ENCODE measurements around the gene HOXA2. TPM values are rescaled to one million over a fixed set of nuclear protein-coding genes. Genes with fewer than 3 reads are reported as not detected.

The HOXA2 gene
- polyA plus RNA-seq, 1 donor (not counting 4 experiments of a cell fraction or from before 2014, with no cell fraction given) = 0.71 TPM

DNA sequence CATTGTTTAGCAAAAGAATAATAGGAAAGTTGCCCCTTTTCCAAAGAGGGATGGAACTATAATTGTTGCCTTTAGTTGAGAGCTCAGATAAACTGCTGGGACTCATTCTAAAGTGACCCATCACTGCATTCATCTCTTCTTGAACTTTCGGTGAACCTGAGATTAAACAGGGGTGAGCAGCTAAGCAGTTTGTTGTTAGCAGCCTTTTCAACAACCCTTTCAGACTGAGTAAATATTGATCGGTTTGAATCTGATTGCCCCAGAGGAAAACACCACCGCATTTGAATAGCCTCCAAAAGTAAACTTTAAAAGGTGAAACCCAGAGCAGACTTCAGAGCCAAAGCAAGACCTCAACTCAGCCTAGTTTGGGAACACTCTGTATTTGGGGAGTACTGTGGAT is 11.4 kb downstream of the HOXA2 start:
- Histone ChIP-seq H3K9me1 (ENCODE audit: control insufficient read depth, extremely low read depth, insufficient read depth, low read length) (no peaks in the 10 kb centered on the region), H3K27ac (ENCODE audit: control insufficient read depth, insufficient read depth, low read length) (no peak overlapping the region), H3K4me1 (ENCODE audit: control insufficient read depth, extremely low read depth, insufficient read depth, low read length) (peaks cover 9% of the 10 kb centered on the region), H4K20me1 (ENCODE audit: control insufficient read depth, extremely low read depth, insufficient read depth, low read length) (no peaks in the 10 kb centered on the region), H2AFZ (ENCODE audit: control insufficient read depth, low read length) (no peak overlapping the region), H3K9ac (ENCODE audit: control insufficient read depth, extremely low read depth, insufficient read depth, low read length) (no peak overlapping the region), H3K79me2 (ENCODE audit: control insufficient read depth, insufficient read depth, low read length) (peaks cover 22% of the 10 kb centered on the region), H3K4me3 (ENCODE audit: control insufficient read depth in 2 of 3, extremely low read depth in 1 of 3, insufficient read depth in 2 of 3, low read depth in 1 of 3, low read length in 3 of 3) (no peak overlapping the region), H3K27me3 (ENCODE audit: control insufficient read depth, extremely low read depth, insufficient read depth, low read length) (no peaks in the 10 kb centered on the region), H3K36me3 (ENCODE audit: control insufficient read depth in 2 of 2, extremely low read depth in 1 of 2, insufficient read depth in 2 of 2, low read length in 2 of 2) (peaks cover 0 to 3% of the 10 kb centered on the region in 2 experiments), H3K9me3 (ENCODE audit: control insufficient read depth, low read depth, low read length) (no peaks in the 10 kb centered on the region), H3K4me2 (ENCODE audit: control insufficient read depth, extremely low read depth, insufficient read depth, low read depth, low read length) (no peak overlapping the region)
- dilution Hi-C loops (cut with MboI; ENCODE audit: extremely low pct_ligation_motif_present, low sequenced_read_pairs) = loop anchor here (25.0 kb wide), 1 partner anchor 229 kb away; the partner anchor contains the start of gene SKAP2
- FAIRE-seq (no peak), DNase-seq (ENCODE audit: low read depth, low spot score) (no peak)
- TF ChIP-seq EZH2 (IDR thresholded peaks at IDR 0.05; ENCODE audit: low read length) = no peak
- TF ChIP-seq, protein P1, sequence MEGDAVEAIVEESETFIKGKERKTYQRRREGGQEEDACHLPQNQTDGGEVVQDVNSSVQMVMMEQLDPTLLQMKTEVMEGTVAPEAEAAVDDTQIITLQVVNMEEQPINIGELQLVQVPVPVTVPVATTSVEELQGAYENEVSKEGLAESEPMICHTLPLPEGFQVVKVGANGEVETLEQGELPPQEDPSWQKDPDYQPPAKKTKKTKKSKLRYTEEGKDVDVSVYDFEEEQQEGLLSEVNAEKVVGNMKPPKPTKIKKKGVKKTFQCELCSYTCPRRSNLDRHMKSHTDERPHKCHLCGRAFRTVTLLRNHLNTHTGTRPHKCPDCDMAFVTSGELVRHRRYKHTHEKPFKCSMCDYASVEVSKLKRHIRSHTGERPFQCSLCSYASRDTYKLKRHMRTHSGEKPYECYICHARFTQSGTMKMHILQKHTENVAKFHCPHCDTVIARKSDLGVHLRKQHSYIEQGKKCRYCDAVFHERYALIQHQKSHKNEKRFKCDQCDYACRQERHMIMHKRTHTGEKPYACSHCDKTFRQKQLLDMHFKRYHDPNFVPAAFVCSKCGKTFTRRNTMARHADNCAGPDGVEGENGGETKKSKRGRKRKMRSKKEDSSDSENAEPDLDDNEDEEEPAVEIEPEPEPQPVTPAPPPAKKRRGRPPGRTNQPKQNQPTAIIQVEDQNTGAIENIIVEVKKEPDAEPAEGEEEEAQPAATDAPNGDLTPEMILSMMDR (optimal IDR thresholded peaks at IDR 0.05 in 1 of 3, IDR thresholded peaks at IDR 0.05 in 1 of 3, conservative IDR thresholded peaks at IDR 0.05 in 1 of 3; ENCODE audit: extremely low read depth in 1 of 3, insufficient read depth in 2 of 3, low read length in 3 of 3) = no peak

DNA sequence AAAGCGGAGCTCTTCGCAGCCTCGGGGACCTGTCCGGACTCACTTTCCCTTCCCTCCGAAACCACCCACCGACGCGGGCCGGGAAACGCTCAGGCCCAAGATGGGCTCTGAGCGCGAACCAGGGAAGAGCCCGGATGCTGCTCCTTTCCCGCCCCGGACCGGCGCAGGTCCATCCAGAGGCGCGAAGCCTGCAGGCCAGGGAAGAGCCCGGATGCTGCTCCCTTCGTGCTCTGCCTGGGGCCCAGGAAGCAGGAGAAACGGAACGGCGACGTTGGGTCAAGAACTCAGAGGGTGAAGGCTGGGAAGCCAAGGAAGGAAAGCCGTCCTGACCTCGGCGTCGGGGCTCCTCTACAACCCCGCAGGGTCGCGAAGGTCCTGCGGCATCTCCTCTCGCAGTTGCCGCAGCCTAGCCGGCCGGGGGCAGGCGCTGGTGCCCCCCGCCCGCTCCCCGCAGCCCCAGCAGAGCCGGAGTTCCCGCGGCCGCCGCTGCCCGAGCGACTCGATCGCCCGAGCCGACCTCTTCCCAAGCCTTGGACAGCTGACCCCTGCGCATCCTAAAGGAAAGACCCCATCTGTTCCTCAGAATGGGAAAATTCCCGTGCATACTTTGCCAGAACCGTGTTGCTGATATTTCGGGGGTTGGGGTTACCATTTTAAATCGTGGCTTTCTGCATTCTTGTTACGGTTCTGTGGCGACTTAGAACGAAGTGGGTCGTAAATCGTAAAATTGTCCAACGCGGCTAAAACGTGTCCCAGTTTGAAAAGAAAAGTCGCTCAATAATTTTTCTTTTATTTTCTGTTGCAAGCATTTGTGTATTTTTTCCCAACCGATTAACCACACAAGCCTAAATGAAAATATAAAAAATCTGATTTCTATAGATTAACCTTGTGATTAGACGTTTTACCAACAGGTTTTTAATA is 14.2 kb downstream of the HOXA2 start:
- Histone ChIP-seq H3K27ac (ENCODE audit: control insufficient read depth, insufficient read depth, low read length) (no peak overlapping the region), H3K4me3 (ENCODE audit: control insufficient read depth in 2 of 3, extremely low read depth in 1 of 3, insufficient read depth in 2 of 3, low read depth in 1 of 3, low read length in 3 of 3) (no peak overlapping the region)

More for the DNA sequence above, 14.2 kb downstream of the HOXA2 start:
- dilution Hi-C loops (cut with MboI; ENCODE audit: extremely low pct_ligation_motif_present, low sequenced_read_pairs) = loop anchor here (25.0 kb wide), 1 partner anchor 226 kb away; the partner anchor contains the start of gene SKAP2
- Histone ChIP-seq H3K4me1 (ENCODE audit: control insufficient read depth, extremely low read depth, insufficient read depth, low read length) (peaks cover under 1% of the 10 kb centered on the region), H3K9me3 (ENCODE audit: control insufficient read depth, low read depth, low read length) (no peaks in the 10 kb centered on the region), H4K20me1 (ENCODE audit: control insufficient read depth, extremely low read depth, insufficient read depth, low read length) (no peaks in the 10 kb centered on the region), H2AFZ (ENCODE audit: control insufficient read depth, low read length) (peak overlapping the region; percentile 67), H3K9ac (ENCODE audit: control insufficient read depth, extremely low read depth, insufficient read depth, low read length) (no peak overlapping the region), H3K27me3 (ENCODE audit: control insufficient read depth, extremely low read depth, insufficient read depth, low read length) (no peaks in the 10 kb centered on the region), H3K4me2 (ENCODE audit: control insufficient read depth, extremely low read depth, insufficient read depth, low read depth, low read length) (peak overlapping the region; percentile 35), H3K36me3 (ENCODE audit: control insufficient read depth in 2 of 2, extremely low read depth in 1 of 2, insufficient read depth in 2 of 2, low read length in 2 of 2) (peaks cover 0 to 1% of the 10 kb centered on the region in 2 experiments), H3K9me1 (ENCODE audit: control insufficient read depth, extremely low read depth, insufficient read depth, low read length) (no peaks in the 10 kb centered on the region), H3K79me2 (ENCODE audit: control insufficient read depth, insufficient read depth, low read length) (no peaks in the 10 kb centered on the region)
- no peak for DNase-seq (ENCODE audit: low read depth, low spot score)
- no peak for FAIRE-seq
- TF ChIP-seq, protein P1 (optimal IDR thresholded peaks at IDR 0.05 in 1 of 3, IDR thresholded peaks at IDR 0.05 in 1 of 3, conservative IDR thresholded peaks at IDR 0.05 in 1 of 3; ENCODE audit: extremely low read depth in 1 of 3, insufficient read depth in 2 of 3, low read length in 3 of 3) = no peak
- TF ChIP-seq EZH2 (IDR thresholded peaks at IDR 0.05; ENCODE audit: low read length) = no peak

Data from keratinocyte (primary cell).